MCF 10A (cell line): ENCODE results near the gene NIF3L1. TPM values are rescaled to one million over a fixed set of nuclear protein-coding genes. Genes with fewer than 3 reads are reported as not detected.

Experiments
- BruUV-seq: library from RNA; stranded (reverse); fragments of 400-500 nt; replicated peaks from 2 replicates; lab custom pipeline; 2021; lab: Mats Ljungman, UMichigan
- CTCF ChIA-PET: fragments of 300-600 bp; sonication (Branson Sonifier 250); formaldehyde crosslinking; extraction: SDS; loops from one replicate; lab custom pipeline; 2021; ENCODE audit warnings: antibody characterized with exemption, inconsistent platforms; lab: Yijun Ruan, JAX
- POLR2A ChIA-PET: fragments of 300-600, 350-650 bp; sonication (Branson Sonifier 250); formaldehyde crosslinking; extraction: SDS; loops from one replicate; lab custom pipeline; 2020; ENCODE audit warnings: antibody characterized with exemption, inconsistent platforms; lab: Yijun Ruan, JAX
- DNase-seq: peaks from one replicate; pipeline ENCODE4 v3.0.0-alpha.2; 2018; ENCODE audit not compliant: unreplicated experiment
- H3K27ac Mint-ChIP-seq: one replicate; pipeline ENCODE4 v1.8.0; 2022; ENCODE audit warnings: mild to moderate bottlenecking, low read depth, mixed read lengths; ENCODE audit not compliant: unreplicated experiment
- H3K27me3 Mint-ChIP-seq: one replicate; pipeline ENCODE4 v1.8.0; 2022; ENCODE audit warnings: mixed read lengths; ENCODE audit not compliant: insufficient read depth, unreplicated experiment
- H3K36me3 Mint-ChIP-seq: one replicate; pipeline ENCODE4 v1.8.0; 2022; ENCODE audit warnings: mild to moderate bottlenecking, moderate library complexity, mixed read lengths; ENCODE audit not compliant: insufficient read depth, unreplicated experiment
- H3K4me1 Mint-ChIP-seq: one replicate; pipeline ENCODE4 v1.8.0; 2022; ENCODE audit warnings: mixed read lengths; ENCODE audit not compliant: insufficient read depth, unreplicated experiment
- H3K4me3 Mint-ChIP-seq: one replicate; pipeline ENCODE4 v1.8.0; 2022; ENCODE audit warnings: mild to moderate bottlenecking, moderate library complexity, mixed read lengths; ENCODE audit not compliant: unreplicated experiment
- H3K9me3 Mint-ChIP-seq: one replicate; pipeline ENCODE4 v1.8.0; 2022; ENCODE audit warnings: mixed read lengths; ENCODE audit not compliant: unreplicated experiment
- CTCF ChIP-seq: fragments of 200-600 bp; IDR thresholded peaks from one replicate; pipeline ENCODE4 v1.8.0; 2022; ENCODE audit warnings: antibody characterized with exemption, mild to moderate bottlenecking; ENCODE audit not compliant: unreplicated experiment
- intact Hi-C: fragments of 100-400 bp; cut with micrococcal nuclease; formaldehyde crosslinking; loops from 2 replicates; pipeline ENCODE4 v1.14.1; 2022
- total RNA-seq: library from RNA; stranded (reverse); gene quantifications from 2 replicates; pipeline ENCODE4 v1.2.3, GENCODE V29; 2022

Gene NIF3L1
- total RNA-seq, 1 experiment from 2014 or later = 19.3 TPM

- BruUV-seq = TSS peak; percentile 25
- TF ChIP-seq CTCF = no peak
- H3K36me3 Mint-ChIP-seq = peaks cover 69% of the 10 kb centered on the region
- H3K9me3 Mint-ChIP-seq = no peaks in the 10 kb centered on the region
- DNase-seq = no peak
- intact Hi-C loops = no loop called here
- no peak overlapping the region for H3K4me3 Mint-ChIP-seq
- CTCF ChIA-PET = interaction anchor here (0.8 kb wide), 1 partner anchor 10 kb away, joined by 3 read pairs; no protein-coding TSS in a partner anchor
- no peaks in the 10 kb centered on the region for H3K4me1 Mint-ChIP-seq
- POLR2A ChIA-PET = interaction anchor here (3.4 kb wide), 1 partner anchor 14 kb away, joined by 14 read pairs; the partner anchor contains the start of gene CLK1
- H3K27ac Mint-ChIP-seq = no peak overlapping the region
- no peaks in the 10 kb centered on the region for H3K27me3 Mint-ChIP-seq
Observed at GRCh38 chr2:200850512-200851256, 38.5 kb upstream of the NIF3L1 start.

- ChIA-PET POLR2A (interaction anchor here (0.6 to 3.4 kb wide), 3 partner anchors 13 to 278 kb away, joined by 3 to 14 read pairs (median 3); partner anchors contain the start of gene CLK1), CTCF (interaction anchor here (0.5 kb wide), 1 partner anchor 13 kb away, joined by 3 read pairs; no protein-coding TSS in a partner anchor)
- no peaks in the 10 kb centered on the region for H3K27me3 Mint-ChIP-seq
- H3K9me3 Mint-ChIP-seq = no peaks in the 10 kb centered on the region
- no peak overlapping the region for H3K27ac Mint-ChIP-seq
- intact Hi-C loops = no loop called here
- BruUV-seq = no TSS peak
- H3K4me3 Mint-ChIP-seq = no peak overlapping the region
- no peak for TF ChIP-seq CTCF
- H3K36me3 Mint-ChIP-seq = peaks cover 79% of the 10 kb centered on the region
- no peaks in the 10 kb centered on the region for H3K4me1 Mint-ChIP-seq
- DNase-seq = no peak
Observed at GRCh38 chr2:200851398-200852248, 37.5 kb upstream of the NIF3L1 start.

GRCh38 chr2:200852605-200853004 is 36.6 kb upstream of the NIF3L1 start:
- no TSS peak for BruUV-seq
- H3K4me3 Mint-ChIP-seq = no peak overlapping the region
- ChIA-PET POLR2A (interaction anchor here (1.2 to 2.7 kb wide), 3 partner anchors 9 to 21 kb away, joined by 3 to 11 read pairs (median 3); partner anchors contain the start of gene CLK1), CTCF (no interaction called here)
- no peaks in the 10 kb centered on the region for H3K9me3 Mint-ChIP-seq
- no peaks in the 10 kb centered on the region for H3K27me3 Mint-ChIP-seq
- DNase-seq = no peak
- no peak overlapping the region for H3K27ac Mint-ChIP-seq
- intact Hi-C loops = no loop called here
- no peak for TF ChIP-seq CTCF
- H3K4me1 Mint-ChIP-seq = no peaks in the 10 kb centered on the region
- H3K36me3 Mint-ChIP-seq = peaks cover 89% of the 10 kb centered on the region
